SK-N-SH treated with all-trans-retinoic acid at 6 μM for 48 hours (cell line): ENCODE data around the gene ME3.

Experiments
- ATAC-seq: fragments of 200-7000 bp; cut with Tn5 transposase; 3 replicates; pipeline ENCODE4 v1.9.1; 2020; ENCODE audit warnings: mild to moderate bottlenecking, moderate library complexity
- ARNTL ChIP-seq: fragments of 450-650 bp; formaldehyde crosslinking; IDR thresholded peaks from 2 replicates; pipeline ENCODE4 v1.5.0; 2020; ENCODE audit warnings: low read depth, mild to moderate bottlenecking, moderate library complexity, borderline replicate concordance
- CREB5 ChIP-seq: fragments of 250-450 bp; sonication (Bioruptor Pico); IDR thresholded peaks from 2 replicates; pipeline ENCODE4 v1.5.1; 2020; ENCODE audit warnings: low read depth, mild to moderate bottlenecking, moderate library complexity
- CSDC2 ChIP-seq: fragments of 250-450 bp; sonication (Bioruptor Pico); IDR thresholded peaks from 2 replicates; pipeline ENCODE4 v1.5.0; 2020; ENCODE audit warnings: mild to moderate bottlenecking, moderate library complexity
- CSRNP3 ChIP-seq: fragments of 250-450 bp; sonication (Bioruptor Pico); IDR thresholded peaks from 2 replicates; pipeline ENCODE4 v1.5.1; 2021; ENCODE audit warnings: mild to moderate bottlenecking, moderate library complexity
- ESRRG ChIP-seq: fragments of 250-450 bp; sonication (Bioruptor Pico); IDR thresholded peaks from 2 replicates; pipeline ENCODE4 v1.6.1; 2021; ENCODE audit warnings: mild to moderate bottlenecking
- GLIS3 ChIP-seq: fragments of 250-450 bp; sonication (Bioruptor Pico); IDR thresholded peaks from 2 replicates; pipeline ENCODE4 v1.5.0; 2020; ENCODE audit warnings: mild to moderate bottlenecking, moderate library complexity
- ISL1 ChIP-seq: fragments of 250-450 bp; sonication (Bioruptor Pico); IDR thresholded peaks from 2 replicates; pipeline ENCODE4 v2.1.2; 2022; ENCODE audit warnings: mild to moderate bottlenecking, moderate library complexity
- PPARA ChIP-seq: fragments of 250-450 bp; sonication (Bioruptor Pico); IDR thresholded peaks from 2 replicates; pipeline ENCODE4 v1.5.0; 2020; ENCODE audit warnings: mild to moderate bottlenecking, borderline replicate concordance
- RARB ChIP-seq: fragments of 250-450 bp; sonication (Bioruptor Pico); IDR thresholded peaks from 2 replicates; pipeline ENCODE4 v1.8.0; 2021; ENCODE audit warnings: mild to moderate bottlenecking, moderate library complexity
- SNAI2 ChIP-seq: fragments of 250-450 bp; sonication (Bioruptor Pico); IDR thresholded peaks from 2 replicates; pipeline ENCODE4 v1.5.0; 2020; ENCODE audit warnings: mild to moderate bottlenecking, moderate library complexity
- TCF4 ChIP-seq: fragments of 250-450 bp; sonication (Bioruptor Pico); IDR thresholded peaks from 2 replicates; pipeline ENCODE4 v1.8.0; 2021; ENCODE audit warnings: mild to moderate bottlenecking, moderate library complexity, borderline replicate concordance
- TSHZ2 ChIP-seq: fragments of 250-450 bp; sonication (Bioruptor Pico); IDR thresholded peaks from 2 replicates; pipeline ENCODE4 v1.5.0; 2020; ENCODE audit warnings: mild to moderate bottlenecking, moderate library complexity
- ZC3H10 ChIP-seq: fragments of 250-450 bp; sonication (Bioruptor Pico); IDR thresholded peaks from 2 replicates; pipeline ENCODE4 v1.5.1; 2021; ENCODE audit warnings: mild to moderate bottlenecking, moderate library complexity
- ZFP3 ChIP-seq: fragments of 250-450 bp; sonication (Bioruptor Pico); IDR thresholded peaks from 2 replicates; pipeline ENCODE4 v1.5.0; 2020; ENCODE audit warnings: mild to moderate bottlenecking, moderate library complexity
- ZNF8 ChIP-seq: fragments of 450-650 bp; formaldehyde crosslinking; IDR thresholded peaks from 2 replicates; pipeline ENCODE4 v1.5.0; 2020; ENCODE audit warnings: mild to moderate bottlenecking, moderate library complexity
- TF ChIP-seq, protein P1 (sequence below): fragments of 250-450 bp; sonication (Bioruptor Pico); IDR thresholded peaks from 2 replicates; pipeline ENCODE4 v1.8.0; 2020; ENCODE audit warnings: mild to moderate bottlenecking, moderate library complexity, borderline replicate concordance

Gene ME3

GRCh38 chr11:86672007-86672621 is at the start of gene ME3:
TSS of gene ME3 (minus strand) at chr11:86672616.
- peak; percentile 70 for ATAC-seq
- TF ChIP-seq ZC3H10 (CRISPR knock-in tag) (no peak), TCF4 (no peak), CSDC2 (CRISPR knock-in tag) (0 out of 2 replicates have a peak, but pooled peaks have one; percentile 11), PPARA (CRISPR knock-in tag) (no peak), GLIS3 (CRISPR knock-in tag) (0 out of 2 replicates have a peak, but pooled peaks have one; percentile 20), RARB (CRISPR knock-in tag) (no peak)
- TF ChIP-seq, protein P1, sequence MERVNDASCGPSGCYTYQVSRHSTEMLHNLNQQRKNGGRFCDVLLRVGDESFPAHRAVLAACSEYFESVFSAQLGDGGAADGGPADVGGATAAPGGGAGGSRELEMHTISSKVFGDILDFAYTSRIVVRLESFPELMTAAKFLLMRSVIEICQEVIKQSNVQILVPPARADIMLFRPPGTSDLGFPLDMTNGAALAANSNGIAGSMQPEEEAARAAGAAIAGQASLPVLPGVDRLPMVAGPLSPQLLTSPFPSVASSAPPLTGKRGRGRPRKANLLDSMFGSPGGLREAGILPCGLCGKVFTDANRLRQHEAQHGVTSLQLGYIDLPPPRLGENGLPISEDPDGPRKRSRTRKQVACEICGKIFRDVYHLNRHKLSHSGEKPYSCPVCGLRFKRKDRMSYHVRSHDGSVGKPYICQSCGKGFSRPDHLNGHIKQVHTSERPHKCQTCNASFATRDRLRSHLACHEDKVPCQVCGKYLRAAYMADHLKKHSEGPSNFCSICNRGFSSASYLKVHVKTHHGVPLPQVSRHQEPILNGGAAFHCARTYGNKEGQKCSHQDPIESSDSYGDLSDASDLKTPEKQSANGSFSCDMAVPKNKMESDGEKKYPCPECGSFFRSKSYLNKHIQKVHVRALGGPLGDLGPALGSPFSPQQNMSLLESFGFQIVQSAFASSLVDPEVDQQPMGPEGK (CRISPR knock-in tag), result no peak

GRCh38 chr11:86722006-86722405 is 49.6 kb upstream of the ME3 start:
- ATAC-seq, result no peak
- TF ChIP-seq ZFP3 (CRISPR knock-in tag) (no peak), CSRNP3 (CRISPR knock-in tag) (no peak)

GRCh38 chr11:86720546-86720945 is 48.1 kb upstream of the ME3 start:
- ATAC-seq, result peak; percentile 34
- TF ChIP-seq CREB5 (CRISPR knock-in tag) (no peak), CSRNP3 (CRISPR knock-in tag) (no peak)

GRCh38 chr11:86719781-86720463 is 47.5 kb upstream of the ME3 start:
- ATAC-seq, result peak; percentile 87
- TF ChIP-seq ZFP3 (CRISPR knock-in tag) (no peak; the same call in none of the 2 replicates), ESRRG (no peak), CSDC2 (CRISPR knock-in tag) (peak; percentile 74; the same call in 1 of the 2 replicates), ZNF8 (CRISPR knock-in tag) (no peak), CREB5 (CRISPR knock-in tag) (no peak), ZC3H10 (CRISPR knock-in tag) (no peak), SNAI2 (CRISPR knock-in tag) (no peak), RARB (CRISPR knock-in tag) (no peak), ARNTL (CRISPR knock-in tag) (no peak), TSHZ2 (CRISPR knock-in tag) (no peak), GLIS3 (CRISPR knock-in tag) (0 out of 2 replicates have a peak, but pooled peaks have one; percentile 43), ISL1 (CRISPR knock-in tag) (peak; percentile 88), TCF4 (no peak)
- TF ChIP-seq, protein P1 (CRISPR knock-in tag), result peak; percentile 63; the same call in 1 of the 2 replicates
